Neural cell (in vitro differentiated cells): Measurements from ENCODE around the gene ADARB2. TPM values are rescaled to one million over a fixed set of nuclear protein-coding genes. Genes with fewer than 3 reads are reported as not detected.

ENCODE experiments used
- H2AFZ ChIP-seq: fragments of 200-600, 300-800 bp; sonication (generic), shearing (Covaris generic); 2 replicates; pipeline ENCODE4 v1.6.0; 2014; ENCODE audit warnings: low read depth, mild to moderate bottlenecking, antibody characterized with exemption, low read length, moderate library complexity
- H3F3A ChIP-seq: fragments of 200-600 bp; shearing (Covaris generic); 2 replicates; pipeline ENCODE4 v1.6.1; 2016; ENCODE audit warnings: mild to moderate bottlenecking, moderate library complexity, mixed read lengths, antibody characterized with exemption, low read length; ENCODE audit not compliant: insufficient read depth, poor library complexity, severe bottlenecking
- H3K27ac ChIP-seq: fragments of 200-600, 300-800 bp; sonication (generic), shearing (Covaris generic); 2 replicates; pipeline ENCODE4 v1.5.1; 2014; ENCODE audit warnings: mild to moderate bottlenecking, low read length, moderate library complexity
- H3K27me3 ChIP-seq: fragments of 300-800, 200-600 bp; sonication (generic), shearing (Covaris generic); 2 replicates; pipeline ENCODE4 v1.6.0; 2014; ENCODE audit warnings: mild to moderate bottlenecking, low read depth, low read length, moderate library complexity; ENCODE audit not compliant: insufficient read depth
- H3K36me3 ChIP-seq: fragments of 300-800, 200-600 bp; sonication (generic), shearing (Covaris generic); 2 replicates; pipeline ENCODE4 v1.5.1; 2014; ENCODE audit warnings: mild to moderate bottlenecking, antibody characterized with exemption, low read length, moderate library complexity; ENCODE audit not compliant: insufficient read depth
- H3K4me2 ChIP-seq: fragments of 300-800, 200-600 bp; sonication (generic), shearing (Covaris generic); 2 replicates; pipeline ENCODE4 v1.6.0; 2014; ENCODE audit warnings: mild to moderate bottlenecking, low read length
- H3K4me3 ChIP-seq: fragments of 300-800, 200-600 bp; sonication (generic), shearing (Covaris generic); 2 replicates; pipeline ENCODE4 v1.5.1; 2014; ENCODE audit warnings: mild to moderate bottlenecking, low read length, moderate library complexity
- H3K79me2 ChIP-seq: fragments of 200-600 bp; shearing (Covaris generic); replicated peaks from 2 replicates; pipeline ENCODE4 v1.6.0; 2014; ENCODE audit warnings: mild to moderate bottlenecking, low read length, moderate library complexity; ENCODE audit not compliant: insufficient read depth
- H3K9ac ChIP-seq: fragments of 300-800, 200-600 bp; sonication (generic), shearing (Covaris generic); 2 replicates; pipeline ENCODE4 v1.6.1; 2016; ENCODE audit warnings: mild to moderate bottlenecking, low read length, mixed read lengths
- H3K9me2 ChIP-seq: fragments of 200-600 bp; shearing (Covaris generic); 2 replicates; pipeline ENCODE4 v1.6.1; 2016; ENCODE audit warnings: mild to moderate bottlenecking, low read length, mixed read lengths; ENCODE audit not compliant: insufficient read depth
- H3K9me3 ChIP-seq: fragments of 200-600, 300-800 bp; sonication (generic), shearing (Covaris generic); 2 replicates; pipeline ENCODE4 v1.6.1; 2016; ENCODE audit warnings: mild to moderate bottlenecking, mixed run types, low read length, moderate library complexity, mixed read lengths
- H4K20me1 ChIP-seq: fragments of 200-600 bp; shearing (Covaris generic); 2 replicates; pipeline ENCODE4 v1.6.1; 2016; ENCODE audit warnings: mild to moderate bottlenecking, mixed run types; ENCODE audit not compliant: insufficient read depth
- CTCF ChIP-seq: fragments of 450-650 bp; IDR thresholded peaks from 2 replicates; pipeline ENCODE4 v1.5.1; 2014; ENCODE audit warnings: antibody characterized with exemption, mild to moderate bottlenecking, moderate library complexity; ENCODE audit not compliant: poor library complexity, severe bottlenecking
- EP300 ChIP-seq: fragments of 450-650 bp; conservative IDR thresholded peaks from 2 replicates; pipeline ENCODE4 v1.6.1; 2014; ENCODE audit warnings: antibody characterized with exemption, mild to moderate bottlenecking, moderate library complexity; ENCODE audit not compliant: poor library complexity, severe bottlenecking
- EZH2 ChIP-seq: fragments of 200-600, 300-800 bp; shearing (Covaris generic), sonication (generic); IDR thresholded peaks from 2 replicates; pipeline ENCODE4 v1.6.1; 2014; ENCODE audit warnings: antibody characterized with exemption, low read length, borderline replicate concordance, mild to moderate bottlenecking; ENCODE audit not compliant: insufficient read depth, poor library complexity, severe bottlenecking
- MXI1 ChIP-seq: fragments of 450-650 bp; conservative IDR thresholded peaks from 2 replicates; pipeline ENCODE4 v1.6.1; 2014; ENCODE audit warnings: antibody characterized with exemption, mild to moderate bottlenecking; ENCODE audit not compliant: poor library complexity, severe bottlenecking
- POLR2AphosphoS5 ChIP-seq: IDR thresholded peaks from 2 replicates; pipeline ENCODE4 v1.6.1; 2012
- RAD21 ChIP-seq: fragments of 450-650 bp; conservative IDR thresholded peaks from 2 replicates; pipeline ENCODE4 v1.6.1; 2014; ENCODE audit warnings: antibody characterized with exemption, mild to moderate bottlenecking, moderate library complexity
- REST ChIP-seq: IDR thresholded peaks from 2 replicates; pipeline ENCODE4 v1.6.1; 2012; ENCODE audit warnings: borderline replicate concordance
- SMC3 ChIP-seq: fragments of 450-650 bp; conservative IDR thresholded peaks from 2 replicates; pipeline ENCODE4 v1.6.1; 2014; ENCODE audit warnings: antibody characterized with exemption, mild to moderate bottlenecking, moderate library complexity; ENCODE audit not compliant: poor library complexity
- TAF1 ChIP-seq: IDR thresholded peaks from 2 replicates; pipeline ENCODE4 v1.6.1; 2012; ENCODE audit warnings: low read depth
- polyA plus RNA-seq: library from polyadenylated mRNA; depleted of rRNA; stranded (reverse); fragments of >200 nt; gene quantifications from 2 replicates; pipeline ENCODE4 v1.2.3, GENCODE V29; 2014

Gene ADARB2
- polyA plus RNA-seq, 1 donor from 2014 or later, result 3.6 TPM

- no peak overlapping the region for H3K27ac ChIP-seq
- TF ChIP-seq TAF1 (no peak), POLR2AphosphoS5 (no peak), REST (no peak)
- H3F3A ChIP-seq, result no peaks in the 10 kb centered on the region
- no peaks in the 10 kb centered on the region for H3K79me2 ChIP-seq
- H3K4me3 ChIP-seq, result no peak overlapping the region
- no peaks in the 10 kb centered on the region for H3K27me3 ChIP-seq
- no peaks in the 10 kb centered on the region for H3K9me2 ChIP-seq
- H3K36me3 ChIP-seq, result no peaks in the 10 kb centered on the region
- H3K4me2 ChIP-seq, result no peak overlapping the region
- no peak overlapping the region for H2AFZ ChIP-seq
- no peaks in the 10 kb centered on the region for H4K20me1 ChIP-seq
- H3K9me3 ChIP-seq, result no peaks in the 10 kb centered on the region
- no peak overlapping the region for H3K9ac ChIP-seq
These were observed 162.6 kb downstream of the ADARB2 start for GRCh38 chr10:1574719-1575118.

GRCh38 chr10:1573981-1574380, 163.3 kb downstream of the ADARB2 start:
- H3K9ac ChIP-seq, result no peak overlapping the region
- no peak for TF ChIP-seq MXI1
- no peak for TF ChIP-seq POLR2AphosphoS5
- TF ChIP-seq SMC3, result no peak
- TF ChIP-seq CTCF, result no peak
- TF ChIP-seq TAF1, result no peak

GRCh38 chr10:1573334-1573969, 163.9 kb downstream of the ADARB2 start:
- Histone ChIP-seq H3K4me2 (no peak overlapping the region), H3K9me2 (no peaks in the 10 kb centered on the region), H3K27me3 (no peaks in the 10 kb centered on the region), H3K79me2 (no peaks in the 10 kb centered on the region), H3K27ac (no peak overlapping the region), H3K4me3 (no peak overlapping the region), H3K9me3 (no peaks in the 10 kb centered on the region), H2AFZ (no peak overlapping the region), H3F3A (no peaks in the 10 kb centered on the region), H4K20me1 (no peaks in the 10 kb centered on the region), H3K36me3 (no peaks in the 10 kb centered on the region), H3K9ac (no peak overlapping the region)
- TF ChIP-seq EP300 (no peak), MXI1 (no peak), TAF1 (no peak), EZH2 (no peak), RAD21 (no peak), POLR2AphosphoS5 (no peak), CTCF (no peak)

More at GRCh38 chr10:1573981-1574380, 163.3 kb downstream of the ADARB2 start:
- Histone ChIP-seq H2AFZ (no peak overlapping the region), H3K79me2 (no peaks in the 10 kb centered on the region), H3K36me3 (no peaks in the 10 kb centered on the region), H3K27me3 (no peaks in the 10 kb centered on the region), H3K9me3 (no peaks in the 10 kb centered on the region), H4K20me1 (no peaks in the 10 kb centered on the region), H3K4me2 (no peak overlapping the region), H3K27ac (no peak overlapping the region), H3K9me2 (no peaks in the 10 kb centered on the region), H3F3A (no peaks in the 10 kb centered on the region), H3K4me3 (no peak overlapping the region)
